Breast epithelium (tissue), 3 donors: ENCODE results near the gene HOTAIR.

Experiments
- POLR2A ChIP-seq: fragments of 450-650 bp; IDR thresholded peaks from one replicate; pipeline ENCODE4 v1.6.1; 2016; ENCODE audit warnings: antibody characterized with exemption, mild to moderate bottlenecking, moderate library complexity
- TF ChIP-seq, protein P1 (sequence below), 3 donors: fragments of 450-650 bp; IDR thresholded peaks; one replicate each; pipeline ENCODE4 v1.5.1; 2016 to 2017; ENCODE audit warnings: antibody characterized with exemption in 3 of 3, mild to moderate bottlenecking in 3 of 3, moderate library complexity in 3 of 3

DNA sequence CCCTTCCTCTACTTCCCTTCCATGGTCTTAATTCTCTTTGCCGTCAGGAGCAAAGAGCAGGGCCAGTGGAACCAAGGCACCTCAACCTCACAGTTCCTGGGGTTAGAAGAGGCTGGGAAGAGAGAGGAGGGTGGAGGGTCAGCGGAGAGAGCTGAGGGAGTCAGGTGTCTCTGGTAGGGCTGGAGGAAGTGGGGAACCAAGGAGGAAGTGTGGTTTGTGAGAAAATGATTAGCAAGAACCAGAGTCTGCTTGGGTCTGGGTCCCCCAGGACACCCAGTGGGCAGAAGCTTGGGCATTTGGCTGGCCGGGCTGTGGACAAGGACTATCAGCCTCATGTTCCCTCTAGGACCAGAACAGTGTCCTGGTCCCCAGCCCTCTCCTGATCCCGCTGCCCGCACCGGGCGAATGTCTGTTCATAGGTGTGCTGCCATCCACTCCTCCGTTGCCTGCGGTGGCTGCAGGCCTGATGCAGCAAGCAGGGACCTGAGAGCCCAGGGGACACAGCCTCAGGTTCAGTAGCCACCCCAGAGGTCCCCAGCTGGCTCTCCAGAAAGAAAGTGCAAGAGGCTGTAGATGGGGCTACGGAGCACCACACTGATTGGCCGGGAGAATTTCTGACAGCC, 17.7 kb downstream of the HOTAIR start:
- TF ChIP-seq, protein P1, sequence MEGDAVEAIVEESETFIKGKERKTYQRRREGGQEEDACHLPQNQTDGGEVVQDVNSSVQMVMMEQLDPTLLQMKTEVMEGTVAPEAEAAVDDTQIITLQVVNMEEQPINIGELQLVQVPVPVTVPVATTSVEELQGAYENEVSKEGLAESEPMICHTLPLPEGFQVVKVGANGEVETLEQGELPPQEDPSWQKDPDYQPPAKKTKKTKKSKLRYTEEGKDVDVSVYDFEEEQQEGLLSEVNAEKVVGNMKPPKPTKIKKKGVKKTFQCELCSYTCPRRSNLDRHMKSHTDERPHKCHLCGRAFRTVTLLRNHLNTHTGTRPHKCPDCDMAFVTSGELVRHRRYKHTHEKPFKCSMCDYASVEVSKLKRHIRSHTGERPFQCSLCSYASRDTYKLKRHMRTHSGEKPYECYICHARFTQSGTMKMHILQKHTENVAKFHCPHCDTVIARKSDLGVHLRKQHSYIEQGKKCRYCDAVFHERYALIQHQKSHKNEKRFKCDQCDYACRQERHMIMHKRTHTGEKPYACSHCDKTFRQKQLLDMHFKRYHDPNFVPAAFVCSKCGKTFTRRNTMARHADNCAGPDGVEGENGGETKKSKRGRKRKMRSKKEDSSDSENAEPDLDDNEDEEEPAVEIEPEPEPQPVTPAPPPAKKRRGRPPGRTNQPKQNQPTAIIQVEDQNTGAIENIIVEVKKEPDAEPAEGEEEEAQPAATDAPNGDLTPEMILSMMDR (IDR thresholded peaks at IDR 0.05) = no peak
- no peak for TF ChIP-seq POLR2A
